GM18519 (cell line): ENCODE measurements around the gene C1GALT1C1.

Source experiments
- ATAC-seq: cut with Tn5 transposase; IDR thresholded peaks from one replicate; pipeline ENCODE4 v1.9.1; 2021; ENCODE audit warnings: mild to moderate bottlenecking, moderate library complexity; ENCODE audit not compliant: unreplicated experiment, low FRiP score

The C1GALT1C1 gene

DNA sequence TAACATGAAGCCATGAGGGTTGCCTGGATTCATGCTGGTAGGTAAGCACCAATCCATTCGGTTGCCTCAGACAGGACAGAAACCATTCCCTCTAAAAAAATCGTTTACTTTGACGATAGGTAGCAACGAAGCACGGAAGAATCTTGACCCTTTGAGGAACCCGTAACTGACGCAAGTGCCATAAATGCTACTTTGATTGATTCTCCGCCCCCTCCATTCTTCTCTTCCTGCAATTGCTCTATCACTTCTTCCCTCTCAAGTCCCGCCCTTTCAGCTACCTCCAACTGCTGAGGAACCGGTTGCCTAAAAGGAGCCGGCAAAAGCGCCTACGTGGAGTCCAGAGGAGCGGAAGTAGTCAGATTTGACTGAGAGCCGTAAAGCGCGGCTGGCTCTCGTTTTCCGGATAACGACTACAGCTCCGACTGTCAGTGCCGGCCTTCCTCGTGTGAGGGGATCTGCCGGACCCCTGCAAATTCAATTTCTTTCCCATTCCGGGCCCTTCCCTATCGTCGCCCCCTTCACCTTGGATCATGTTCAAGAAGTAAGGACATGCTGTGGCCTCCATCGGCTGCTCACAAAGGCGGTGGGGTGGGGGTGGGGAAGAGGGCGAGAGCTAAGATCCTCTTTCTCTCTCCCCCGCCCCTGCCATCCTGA, 26.0 kb downstream of the C1GALT1C1 start, which contains the start of gene MCTS1:
MCTS1 (plus strand) TSS at position 395 of the 654 bp plus-strand sequence; CDS start at position 531, 136 bp downstream.
- peak; percentile 94 for ATAC-seq

DNA sequence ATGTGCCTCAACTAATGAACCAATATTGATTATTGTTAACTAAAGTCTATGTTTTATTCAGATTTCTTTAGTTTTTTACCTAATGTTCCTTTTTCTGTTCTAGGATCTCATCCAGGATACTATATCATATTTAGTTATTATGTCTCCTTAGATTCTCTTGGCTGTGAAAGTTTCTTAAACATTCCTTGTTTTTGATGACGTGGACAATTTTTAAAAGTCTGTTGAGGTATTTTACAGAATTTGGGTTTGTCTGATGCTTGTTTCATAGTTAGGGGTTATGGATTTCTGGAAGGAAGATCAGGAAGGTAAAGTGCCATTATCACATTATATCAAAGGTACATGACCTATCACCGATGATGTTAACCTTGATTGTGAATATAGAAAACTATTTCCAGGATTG, 44.2 kb downstream of the C1GALT1C1 start:
- no peak for ATAC-seq
